Stimulated activated effector memory CD8-positive, alpha-beta T cell treated with anti-CD3 and anti-CD28 coated beads, Interleukin-12 subunit alpha, Interleukin-12 subunit beta, amount 100 ng/mL, for 72 hours (primary cell): ENCODE measurements around the gene ACTC1.
A peak's percentile ranks its signal among the peaks of the same experiment; 100 is the strongest.

Source experiments
- ATAC-seq: fragments of 150-1000 bp; cut with Tn5 transposase; 2 replicates; pipeline ENCODE4 v1.10.0; 2021
- DNase-seq, 2 donors: peaks; one replicate each; pipeline ENCODE4 v3.0.0; 2021 to 2022; ENCODE audit warnings: low spot score in 2 of 2
- H3K27ac Mint-ChIP-seq: one replicate; pipeline ENCODE4 v1.8.0; 2022; ENCODE audit warnings: mild to moderate bottlenecking, mixed read lengths
- H3K36me3 Mint-ChIP-seq: one replicate; pipeline ENCODE4 v1.8.0; 2022; ENCODE audit warnings: mild to moderate bottlenecking, mixed read lengths
- H3K4me1 Mint-ChIP-seq: one replicate; pipeline ENCODE4 v1.8.0; 2022; ENCODE audit warnings: mixed read lengths
- H3K4me3 Mint-ChIP-seq: one replicate; pipeline ENCODE4 v1.8.0; 2022; ENCODE audit warnings: mild to moderate bottlenecking, mixed read lengths
- H3K9me3 Mint-ChIP-seq: one replicate; pipeline ENCODE4 v1.8.0; 2022; ENCODE audit warnings: mixed read lengths

The ACTC1 gene

DNA sequence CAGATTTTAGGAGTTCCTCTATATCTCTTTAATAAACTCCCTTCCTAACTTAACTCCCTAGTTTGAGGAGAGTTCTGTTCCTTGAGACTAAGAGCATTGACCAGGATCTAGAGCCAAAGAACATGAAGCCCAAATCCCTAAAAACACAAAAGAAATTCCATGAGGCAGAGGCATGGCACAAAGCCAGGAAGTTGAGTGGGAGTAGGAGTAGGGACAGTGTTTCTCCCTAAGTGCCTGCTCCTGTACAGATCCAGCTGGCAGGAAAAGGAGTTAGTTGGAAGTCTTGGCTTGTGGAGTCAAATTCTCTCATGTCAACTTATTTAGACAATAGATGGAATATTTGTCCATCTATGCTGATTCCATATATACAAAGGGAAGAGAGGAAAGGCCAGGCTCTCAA lies 11.4 kb downstream of the ACTC1 start:
- H3K36me3 Mint-ChIP-seq, result no peaks in the 10 kb centered on the region
- H3K4me1 Mint-ChIP-seq, result no peaks in the 10 kb centered on the region
- DNase-seq (no peak), ATAC-seq (no peak)
- H3K9me3 Mint-ChIP-seq, result no peaks in the 10 kb centered on the region
- H3K27ac Mint-ChIP-seq, result no peak overlapping the region
- H3K4me3 Mint-ChIP-seq, result no peak overlapping the region

DNA sequence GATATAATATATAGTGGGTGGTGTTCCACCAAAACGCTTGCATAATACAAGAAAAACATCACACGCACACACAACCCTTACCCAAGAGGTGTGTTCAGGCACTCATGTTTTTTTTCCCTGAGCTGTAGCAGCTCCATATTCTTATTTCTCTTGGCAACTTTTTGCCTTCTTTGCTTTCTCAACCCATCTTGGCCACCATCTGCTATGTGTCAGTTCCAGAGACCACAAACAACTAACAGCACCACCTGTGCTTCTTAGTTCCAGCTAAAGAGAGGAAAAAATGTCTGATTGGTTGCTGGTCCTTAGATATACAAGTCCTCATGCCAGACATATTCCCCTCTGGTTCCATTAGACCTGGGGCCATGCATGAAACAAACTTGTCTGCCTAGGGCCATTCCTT lies 11.9 kb downstream of the ACTC1 start:
- H3K9me3 Mint-ChIP-seq, result no peaks in the 10 kb centered on the region
- DNase-seq, result no peak
- no peak overlapping the region for H3K4me3 Mint-ChIP-seq
- H3K27ac Mint-ChIP-seq, result no peak overlapping the region
- ATAC-seq, result no peak
- no peaks in the 10 kb centered on the region for H3K4me1 Mint-ChIP-seq
- no peaks in the 10 kb centered on the region for H3K36me3 Mint-ChIP-seq

DNA sequence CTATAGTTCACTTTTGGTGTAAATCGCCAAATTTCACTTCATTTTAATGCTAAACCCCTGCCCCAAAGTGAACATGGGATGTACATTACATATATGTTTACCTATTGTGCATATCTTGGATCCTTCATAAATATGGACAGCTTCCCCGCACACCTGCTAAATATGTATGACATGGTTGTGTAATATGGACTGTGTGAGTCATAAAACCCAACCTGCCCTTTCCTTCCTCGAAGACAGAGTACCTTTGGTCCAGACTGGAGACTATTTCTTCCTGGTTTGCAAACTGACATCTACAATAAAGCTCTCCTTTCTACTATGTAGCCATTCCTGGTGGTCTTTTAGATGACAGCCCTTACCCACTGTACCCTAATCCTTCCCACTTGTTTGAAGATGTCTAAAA lies 12.4 kb downstream of the ACTC1 start:
- Mint-ChIP-seq H3K36me3 (no peaks in the 10 kb centered on the region), H3K4me1 (no peaks in the 10 kb centered on the region), H3K9me3 (no peaks in the 10 kb centered on the region), H3K27ac (no peak overlapping the region), H3K4me3 (no peak overlapping the region)
- ATAC-seq (no peak), DNase-seq (no peak)

DNA sequence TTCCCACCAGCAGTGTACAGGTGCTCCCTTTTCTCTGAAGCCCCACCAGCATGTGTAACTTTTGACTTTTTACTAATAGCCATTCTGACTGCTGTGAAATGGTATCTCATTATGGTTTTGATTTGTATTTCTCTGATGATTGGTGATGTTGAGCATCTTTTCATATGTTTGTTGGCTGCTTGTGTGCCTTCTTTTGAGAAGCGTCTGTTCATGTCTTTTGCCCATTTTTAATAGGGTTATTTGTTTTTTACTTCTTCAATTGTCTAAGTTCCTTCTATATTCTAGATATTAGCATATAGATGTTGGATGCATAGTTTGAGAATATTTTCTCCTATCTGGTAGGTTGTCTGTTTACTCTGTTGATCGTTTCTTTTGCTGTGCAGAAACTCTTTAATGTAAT lies 14.6 kb downstream of the ACTC1 start:
- H3K27ac Mint-ChIP-seq, result no peak overlapping the region
- no peaks in the 10 kb centered on the region for H3K9me3 Mint-ChIP-seq
- ATAC-seq (no peak), DNase-seq (no peak)
- no peak overlapping the region for H3K4me3 Mint-ChIP-seq
- H3K36me3 Mint-ChIP-seq, result no peaks in the 10 kb centered on the region
- H3K4me1 Mint-ChIP-seq, result no peaks in the 10 kb centered on the region

DNA sequence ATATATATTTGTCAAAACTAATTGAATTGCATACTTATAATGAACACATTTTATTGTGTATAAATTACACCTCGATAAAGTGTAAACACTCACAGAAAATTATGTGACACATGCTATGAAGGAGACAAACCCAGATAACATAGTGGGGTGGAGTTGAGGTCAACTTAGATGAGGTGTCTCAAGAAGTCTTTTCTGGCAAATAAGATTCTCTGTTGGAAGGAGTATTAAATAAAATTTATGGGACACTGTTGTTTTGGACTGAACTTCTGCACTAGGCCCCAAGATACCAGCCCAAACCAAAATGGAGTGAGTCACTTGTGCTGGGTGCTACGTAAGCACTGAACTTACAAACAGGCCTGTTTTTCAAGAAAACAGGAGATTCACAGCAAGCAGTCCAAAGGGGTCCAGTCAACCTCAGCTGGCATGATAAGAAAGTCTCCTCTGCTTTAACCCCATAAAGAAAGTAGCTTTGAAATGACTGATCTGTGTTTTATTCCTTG lies 18.7 kb downstream of the ACTC1 start:
- no peaks in the 10 kb centered on the region for H3K36me3 Mint-ChIP-seq
- H3K4me3 Mint-ChIP-seq, result no peak overlapping the region
- H3K9me3 Mint-ChIP-seq, result no peaks in the 10 kb centered on the region
- no peak overlapping the region for H3K27ac Mint-ChIP-seq
- DNase-seq (no peak), ATAC-seq (no peak)
- H3K4me1 Mint-ChIP-seq, result no peaks in the 10 kb centered on the region

DNA sequence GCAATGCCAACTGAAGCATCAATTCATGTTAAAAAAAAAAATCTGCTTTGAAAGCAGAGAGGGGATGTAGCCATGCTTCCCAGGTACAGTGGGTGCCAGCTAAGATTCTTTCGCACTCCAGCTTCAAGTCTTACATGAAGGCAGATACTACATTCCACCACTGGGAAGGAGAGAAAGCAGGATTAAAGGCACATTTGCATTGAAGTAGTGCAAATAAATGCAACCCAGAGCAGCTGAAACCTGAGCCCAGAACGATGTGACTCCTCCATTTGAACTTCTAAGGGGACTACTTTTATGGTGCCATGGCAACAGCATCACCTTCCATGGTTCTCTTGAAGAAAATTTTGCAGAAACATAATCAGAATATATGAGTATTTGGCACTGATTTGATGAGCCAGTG lies 21.4 kb downstream of the ACTC1 start:
- H3K4me1 Mint-ChIP-seq, result no peaks in the 10 kb centered on the region
- ATAC-seq (no peak), DNase-seq (no peak)
- no peak overlapping the region for H3K4me3 Mint-ChIP-seq
- no peaks in the 10 kb centered on the region for H3K9me3 Mint-ChIP-seq
- no peak overlapping the region for H3K27ac Mint-ChIP-seq
- no peaks in the 10 kb centered on the region for H3K36me3 Mint-ChIP-seq

DNA sequence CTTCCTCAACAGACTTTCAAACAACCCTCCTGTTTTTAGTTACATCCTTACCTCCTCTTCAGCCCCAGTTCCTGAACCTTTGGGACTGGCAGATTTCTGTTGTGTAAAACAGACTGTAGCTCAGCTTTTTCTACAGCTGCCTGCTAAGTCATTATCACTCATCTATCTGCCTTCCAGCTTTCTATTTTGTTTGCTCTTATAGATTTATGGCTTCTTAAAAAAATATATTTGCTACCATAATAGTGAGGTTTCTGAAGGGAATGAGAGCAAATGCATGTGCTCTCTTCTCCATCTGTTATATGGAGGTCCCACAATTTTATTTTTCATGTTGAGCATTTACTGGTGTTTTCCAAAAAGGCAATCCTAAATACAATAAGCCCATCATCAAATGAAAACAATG lies 22.3 kb downstream of the ACTC1 start:
- no peak for DNase-seq
- ATAC-seq, result no peak
- Mint-ChIP-seq H3K4me1 (no peaks in the 10 kb centered on the region), H3K27ac (no peak overlapping the region), H3K36me3 (no peaks in the 10 kb centered on the region), H3K4me3 (no peak overlapping the region), H3K9me3 (no peaks in the 10 kb centered on the region)

DNA sequence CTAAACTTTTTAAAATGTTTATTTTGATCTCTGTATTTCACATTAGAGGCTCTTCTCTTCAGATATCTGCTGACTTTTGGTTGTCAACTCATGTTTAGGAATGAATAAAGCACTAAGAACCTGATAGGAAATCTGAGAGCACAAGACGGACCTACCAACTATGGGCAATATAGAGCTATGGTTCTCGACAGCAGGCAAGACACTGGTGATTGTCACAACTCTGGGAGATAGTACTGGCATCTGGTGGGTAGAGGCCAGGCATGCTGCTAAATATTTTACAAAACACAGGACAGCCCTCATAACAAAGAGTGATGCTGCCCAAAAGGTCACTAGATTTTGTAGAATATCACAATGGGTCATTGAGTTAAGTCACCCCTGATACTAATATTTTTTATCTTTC lies 23.0 kb downstream of the ACTC1 start:
- no peak overlapping the region for H3K27ac Mint-ChIP-seq

DNA sequence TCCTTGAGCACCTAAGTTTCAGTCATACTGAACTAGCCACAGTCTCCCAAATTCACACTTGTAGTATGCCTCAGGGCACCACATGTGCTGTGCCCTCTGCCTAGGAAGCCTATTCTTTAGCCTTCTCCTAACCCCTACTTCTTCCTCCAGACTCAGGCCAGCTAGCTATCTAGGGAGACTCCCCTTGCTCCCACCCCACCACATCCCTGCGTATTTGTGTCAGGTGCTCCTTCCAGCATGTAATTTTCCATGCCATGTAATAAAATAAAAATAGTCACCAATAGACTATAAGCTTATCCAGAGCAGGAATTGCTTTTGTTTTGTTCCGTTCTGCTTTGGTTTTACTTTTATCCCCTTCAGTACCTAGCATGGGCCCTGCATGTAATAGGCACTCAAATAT lies 25.6 kb downstream of the ACTC1 start:
- H3K9me3 Mint-ChIP-seq, result no peaks in the 10 kb centered on the region
- no peak overlapping the region for H3K27ac Mint-ChIP-seq
- H3K4me1 Mint-ChIP-seq, result no peaks in the 10 kb centered on the region
- DNase-seq (no peak), ATAC-seq (no peak)
- no peaks in the 10 kb centered on the region for H3K36me3 Mint-ChIP-seq
- no peak overlapping the region for H3K4me3 Mint-ChIP-seq

More for the DNA sequence above, 23.0 kb downstream of the ACTC1 start:
- H3K4me3 Mint-ChIP-seq, result no peak overlapping the region
- ATAC-seq (no peak), DNase-seq (no peak)
- H3K9me3 Mint-ChIP-seq, result no peaks in the 10 kb centered on the region
- no peaks in the 10 kb centered on the region for H3K36me3 Mint-ChIP-seq
- no peaks in the 10 kb centered on the region for H3K4me1 Mint-ChIP-seq

DNA sequence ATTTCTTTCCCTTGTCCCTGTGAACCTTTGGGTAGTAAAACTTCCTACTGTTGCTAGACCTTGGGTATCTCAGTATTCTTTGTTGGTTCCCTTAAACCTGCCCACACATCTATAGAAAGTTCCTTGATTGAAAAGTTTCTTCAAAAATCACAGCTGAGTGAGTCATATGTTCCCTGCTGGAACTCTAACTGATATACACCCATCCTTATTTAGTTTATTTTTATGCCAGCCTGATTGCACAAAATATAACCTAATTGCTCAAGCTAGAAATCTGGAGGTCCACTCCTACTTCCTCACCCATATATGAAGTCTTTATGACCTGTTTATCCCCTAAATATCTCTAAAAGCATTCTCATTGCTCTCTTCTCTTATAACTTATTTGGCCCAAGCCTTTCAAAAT lies 26.8 kb downstream of the ACTC1 start:
- DNase-seq, result no peak
- H3K4me3 Mint-ChIP-seq, result no peak overlapping the region
- H3K9me3 Mint-ChIP-seq, result no peaks in the 10 kb centered on the region
- H3K27ac Mint-ChIP-seq, result no peak overlapping the region
- ATAC-seq, result no peak
- no peaks in the 10 kb centered on the region for H3K36me3 Mint-ChIP-seq
- H3K4me1 Mint-ChIP-seq, result no peaks in the 10 kb centered on the region

DNA sequence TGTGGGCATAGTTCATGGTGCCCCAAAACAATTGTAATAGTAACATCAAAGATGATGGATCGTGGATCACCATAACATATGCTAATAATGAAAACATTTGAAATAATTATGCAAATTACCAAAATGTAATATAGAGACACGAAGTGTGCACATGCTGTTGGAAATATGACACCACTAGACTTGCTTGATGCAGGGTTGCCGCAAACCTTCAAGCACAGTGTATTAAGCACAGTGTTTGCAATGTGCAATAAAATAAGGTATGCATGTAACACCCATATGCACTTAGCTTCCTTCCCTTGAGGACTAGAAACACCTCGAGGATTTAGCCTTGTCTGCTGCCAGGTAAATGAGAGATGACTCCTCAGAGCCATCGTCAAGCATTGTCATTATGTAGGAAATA lies 29.6 kb downstream of the ACTC1 start:
- Mint-ChIP-seq H3K4me1 (no peaks in the 10 kb centered on the region), H3K27ac (no peak overlapping the region), H3K9me3 (no peaks in the 10 kb centered on the region), H3K36me3 (no peaks in the 10 kb centered on the region), H3K4me3 (no peak overlapping the region)
- ATAC-seq (no peak), DNase-seq (no peak)

DNA sequence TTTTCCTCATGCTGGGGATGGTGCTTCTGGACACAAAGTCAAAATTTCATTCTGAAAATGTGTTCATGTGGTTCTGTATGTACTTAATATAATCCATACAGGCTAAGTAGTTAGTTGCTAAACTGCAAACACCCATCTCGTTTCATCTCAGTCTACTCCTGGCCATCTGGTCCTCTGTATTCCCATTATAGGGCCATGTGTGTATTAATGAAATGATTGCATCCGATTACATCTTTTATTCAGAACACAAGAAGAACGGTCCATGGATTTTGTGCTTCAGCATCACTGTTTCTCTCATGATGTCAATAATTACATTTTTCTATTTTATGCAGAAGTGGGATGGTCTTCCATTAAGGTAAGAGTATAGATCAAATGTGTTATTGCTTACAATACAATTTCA lies 34.4 kb downstream of the ACTC1 start:
- H3K4me3 Mint-ChIP-seq, result no peak overlapping the region
- H3K27ac Mint-ChIP-seq, result no peak overlapping the region
- H3K4me1 Mint-ChIP-seq, result no peaks in the 10 kb centered on the region
- DNase-seq (no peak), ATAC-seq (no peak)
- no peaks in the 10 kb centered on the region for H3K36me3 Mint-ChIP-seq
- H3K9me3 Mint-ChIP-seq, result no peaks in the 10 kb centered on the region

DNA sequence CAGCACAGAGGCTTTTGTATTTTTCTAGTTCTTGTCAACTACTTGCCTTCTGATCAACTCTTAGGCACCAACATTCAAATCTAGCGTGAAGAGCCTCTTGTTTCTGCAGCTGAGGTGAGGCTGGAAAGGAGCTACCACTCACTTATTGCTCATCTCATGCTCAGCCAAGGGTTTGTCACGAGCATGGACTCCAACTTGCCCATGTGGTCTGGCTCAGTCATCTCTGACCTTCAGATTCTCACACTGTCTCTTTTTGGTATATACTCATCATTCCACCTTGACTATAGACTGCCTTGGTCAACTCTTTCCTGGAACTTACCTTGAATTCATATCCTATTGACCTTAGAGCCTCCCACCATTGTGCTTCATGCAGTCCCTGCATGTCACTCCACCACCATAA lies 35.4 kb downstream of the ACTC1 start:
- Mint-ChIP-seq H3K9me3 (no peaks in the 10 kb centered on the region), H3K4me1 (no peaks in the 10 kb centered on the region), H3K36me3 (no peaks in the 10 kb centered on the region), H3K4me3 (no peak overlapping the region), H3K27ac (no peak overlapping the region)
- DNase-seq, result no peak
- ATAC-seq, result peak; percentile 48

DNA sequence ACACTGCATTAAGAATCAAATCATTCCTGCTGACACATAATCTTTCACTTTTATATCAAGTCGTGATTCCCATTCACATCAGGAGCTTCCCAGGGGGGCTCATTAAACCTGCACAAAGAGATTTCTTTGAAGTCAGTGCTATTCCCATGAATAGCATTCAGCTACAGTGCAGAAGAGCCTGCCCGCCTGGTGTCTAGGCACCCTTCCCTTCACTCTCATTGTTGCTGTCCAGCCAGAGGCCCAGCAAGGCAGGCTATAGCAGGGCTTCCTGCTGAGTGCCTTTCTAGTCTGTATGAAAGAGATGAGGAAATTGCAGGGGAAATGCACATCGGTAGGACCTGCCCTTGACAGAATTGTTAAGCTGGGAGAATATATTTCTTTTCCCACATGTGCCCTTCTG lies 36.0 kb downstream of the ACTC1 start:
- no peaks in the 10 kb centered on the region for H3K9me3 Mint-ChIP-seq
- ATAC-seq, result no peak
- no peak overlapping the region for H3K27ac Mint-ChIP-seq
- DNase-seq, result no peak
- H3K4me3 Mint-ChIP-seq, result no peak overlapping the region
- no peaks in the 10 kb centered on the region for H3K4me1 Mint-ChIP-seq
- H3K36me3 Mint-ChIP-seq, result no peaks in the 10 kb centered on the region

DNA sequence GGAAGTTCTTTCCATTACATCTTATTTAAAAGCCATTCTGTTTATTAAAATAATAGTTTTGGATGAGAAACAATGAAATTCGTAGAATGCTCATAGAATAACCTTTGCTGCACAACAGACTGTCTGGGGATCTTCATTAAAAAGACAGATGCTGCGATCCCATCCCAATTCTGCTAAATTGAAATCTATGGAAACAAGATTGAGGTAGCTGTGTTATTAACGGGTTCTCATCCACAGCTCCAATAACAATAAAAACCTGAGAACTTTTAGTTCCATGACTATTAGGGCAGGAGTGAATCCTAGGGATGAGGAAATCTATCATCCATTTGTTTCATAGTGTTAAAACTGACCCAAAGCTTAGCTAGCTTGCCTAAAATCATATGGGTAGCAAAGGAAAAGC lies 38.1 kb downstream of the ACTC1 start:
- H3K27ac Mint-ChIP-seq, result no peak overlapping the region
- ATAC-seq, result no peak
- H3K4me1 Mint-ChIP-seq, result no peaks in the 10 kb centered on the region
- no peaks in the 10 kb centered on the region for H3K36me3 Mint-ChIP-seq
- H3K9me3 Mint-ChIP-seq, result no peaks in the 10 kb centered on the region
- no peak overlapping the region for H3K4me3 Mint-ChIP-seq
- no peak for DNase-seq

DNA sequence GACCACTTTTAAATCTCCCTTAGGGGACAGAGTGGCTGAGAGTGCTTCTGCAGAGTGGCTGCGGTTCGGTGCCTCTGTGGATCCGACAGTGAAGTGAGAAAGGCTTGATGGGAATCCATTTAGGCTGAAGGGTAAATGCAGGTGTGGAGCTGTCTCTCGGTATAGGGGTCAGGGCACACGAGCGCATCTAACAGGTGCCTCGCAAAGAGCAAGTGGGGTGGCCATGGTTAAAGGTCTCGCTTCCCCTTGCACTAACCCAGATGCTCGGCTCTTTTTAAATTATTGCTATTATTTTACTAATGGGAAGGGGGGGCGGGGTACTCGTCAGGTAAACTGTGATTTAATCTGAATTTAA lies 40.0 kb downstream of the ACTC1 start:
- DNase-seq, result no peak
- Mint-ChIP-seq H3K27ac (no peak overlapping the region), H3K4me1 (no peaks in the 10 kb centered on the region)

DNA sequence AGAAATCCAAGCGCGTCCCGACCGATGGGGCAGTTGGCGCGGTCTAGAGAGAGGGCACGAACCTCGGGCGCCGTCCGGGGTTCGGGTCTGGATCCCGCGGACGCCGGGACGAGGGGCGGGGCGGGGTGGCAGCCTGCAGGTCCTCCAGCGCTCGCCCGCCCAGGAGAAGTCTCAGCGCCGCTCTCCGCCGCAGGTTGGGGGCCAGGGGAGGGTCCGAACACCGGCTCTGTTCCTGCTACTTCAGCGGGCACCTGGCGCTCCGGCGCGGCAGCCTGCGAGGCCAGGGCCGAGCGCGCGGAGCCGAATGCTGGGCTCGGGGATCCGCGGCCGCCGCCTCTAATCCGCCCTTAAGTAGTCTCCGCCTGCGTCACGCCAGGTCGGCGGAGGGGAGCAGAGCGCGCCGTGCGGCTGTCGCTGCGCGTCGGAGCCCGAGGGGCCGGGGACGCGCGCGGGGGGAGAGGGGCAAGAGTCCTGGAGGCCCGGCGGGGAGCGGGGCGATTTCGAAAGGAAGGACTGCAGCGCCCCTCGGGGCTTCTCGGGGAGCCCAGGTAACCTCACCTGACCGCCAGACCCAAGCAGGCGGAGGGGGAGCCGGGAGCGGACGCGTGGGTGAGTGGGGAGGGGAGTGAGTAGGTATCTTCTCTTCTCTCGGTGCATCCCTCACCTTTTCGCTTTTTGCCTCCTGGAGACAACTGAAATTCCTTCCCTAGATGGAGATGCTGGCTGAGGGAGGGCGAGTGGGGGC lies 40.5 kb downstream of the ACTC1 start, which contains the start of gene GJD2:
TSS of gene GJD2 (minus strand) at position 325 of the 745 bp plus-strand sequence. CDS start 510 bp downstream, outside the sequence.
- Mint-ChIP-seq H3K36me3 (no peaks in the 10 kb centered on the region), H3K4me1 (no peaks in the 10 kb centered on the region), H3K4me3 (no peak within 1 kb of the TSS), H3K9me3 (no peaks in the 10 kb centered on the region), H3K27ac (no peak within 1 kb of the TSS)
- no peak for DNase-seq
- peak; percentile 8 for ATAC-seq

More for the DNA sequence above, 40.0 kb downstream of the ACTC1 start:
- Mint-ChIP-seq H3K4me3 (no peak overlapping the region), H3K36me3 (no peaks in the 10 kb centered on the region), H3K9me3 (no peaks in the 10 kb centered on the region)
- ATAC-seq, result no peak
